SU-DHL-6 (cell line): Measurements from ENCODE around the gene MACF1.

ENCODE experiments used
- H2AFZ ChIP-seq: fragments of 200-600 bp; sonication (generic); 2 replicates; pipeline ENCODE4 v1.6.1; 2014; ENCODE audit warnings: low read depth, mild to moderate bottlenecking, moderate library complexity, mixed read lengths, antibody characterized with exemption, low read length; ENCODE audit not compliant: severe bottlenecking
- H3F3A ChIP-seq: fragments of 200-600 bp; shearing (Covaris generic); 2 replicates; pipeline ENCODE4 v1.6.0; 2016; ENCODE audit warnings: antibody characterized with exemption, mild to moderate bottlenecking; ENCODE audit not compliant: insufficient read depth
- H3K27ac ChIP-seq: fragments of 200-600 bp; sonication (generic); 2 replicates; pipeline ENCODE4 v1.5.1; 2016; ENCODE audit warnings: low read depth, mild to moderate bottlenecking, low read length, moderate library complexity, mixed read lengths
- H3K27me3 ChIP-seq: fragments of 200-600 bp; sonication (generic), shearing (Covaris generic); 2 replicates; pipeline ENCODE4 v1.6.0; 2014; ENCODE audit warnings: mild to moderate bottlenecking, low read length
- H3K36me3 ChIP-seq: fragments of 200-600 bp; sonication (generic); 2 replicates; pipeline ENCODE4 v1.6.1; 2014; ENCODE audit warnings: mild to moderate bottlenecking, low read length, mixed read lengths
- H3K4me2 ChIP-seq: fragments of 300-600, 200-600 bp; shearing (Covaris generic), sonication (generic); 2 replicates; pipeline ENCODE4 v1.6.0; 2014; ENCODE audit warnings: low read length, low read depth, mild to moderate bottlenecking; ENCODE audit not compliant: poor library complexity, severe bottlenecking
- H3K4me3 ChIP-seq: fragments of 200-600 bp; sonication (generic); 2 replicates; pipeline ENCODE4 v1.5.1; 2014; ENCODE audit warnings: antibody characterized with exemption, low read length, mild to moderate bottlenecking, mixed read lengths; ENCODE audit not compliant: insufficient read depth, poor library complexity, severe bottlenecking
- H3K79me2 ChIP-seq: fragments of 200-600 bp; sonication (generic); 2 replicates; pipeline ENCODE4 v1.6.1; 2014; ENCODE audit warnings: mild to moderate bottlenecking, low read length, moderate library complexity; ENCODE audit not compliant: insufficient read depth
- H3K9ac ChIP-seq: fragments of 200-600 bp; sonication (generic); 2 replicates; pipeline ENCODE4 v1.7.0; 2014; ENCODE audit warnings: mild to moderate bottlenecking, low read length
- H3K9me2 ChIP-seq: fragments of 200-600 bp; sonication (generic); replicated peaks from 2 replicates; pipeline ENCODE4 v1.6.1; 2014; ENCODE audit warnings: low read length; ENCODE audit not compliant: insufficient read depth
- H3K9me3 ChIP-seq: fragments of 200-600 bp; sonication (generic); 2 replicates; pipeline ENCODE4 v1.6.1; 2014; ENCODE audit warnings: low read length, mixed read lengths; ENCODE audit not compliant: insufficient read depth
- H4K20me1 ChIP-seq: fragments of 200-600 bp; sonication (generic); 2 replicates; pipeline ENCODE4 v1.6.1; 2014; ENCODE audit warnings: low read depth, mild to moderate bottlenecking, antibody characterized with exemption, low read length, moderate library complexity, mixed read lengths
- CTCF ChIP-seq: fragments of 200-600 bp; sonication (generic); IDR thresholded peaks from one replicate; pipeline ENCODE4 v1.5.1; 2017; ENCODE audit warnings: antibody characterized with exemption, mild to moderate bottlenecking, low read length, moderate library complexity; ENCODE audit not compliant: insufficient read depth, poor library complexity, severe bottlenecking
- EZH2phosphoT487 ChIP-seq: fragments of 200-600 bp; sonication (generic), shearing (Covaris generic); conservative IDR thresholded peaks from 2 replicates; pipeline ENCODE4 v1.6.1; 2018; ENCODE audit warnings: mild to moderate bottlenecking, antibody characterized with exemption, low read length, moderate library complexity, mixed read lengths

MACF1 gene

GRCh38 chr1:39250460-39251240 is 46.2 kb downstream of the MACF1 start:
- TF ChIP-seq CTCF, result no peak
- no peak for TF ChIP-seq EZH2phosphoT487
- Histone ChIP-seq H3K9me3 (no peaks in the 10 kb centered on the region), H2AFZ (no peak overlapping the region), H3K9me2 (no peaks in the 10 kb centered on the region), H3K79me2 (peaks cover 53% of the 10 kb centered on the region), H3K36me3 (peaks cover 38% of the 10 kb centered on the region; the same call in 1 of the 2 replicates), H4K20me1 (no peaks in the 10 kb centered on the region), H3K9ac (no peak overlapping the region), H3K4me3 (no peak overlapping the region), H3K27ac (no peak overlapping the region), H3K4me2 (no peak overlapping the region), H3F3A (no peaks in the 10 kb centered on the region), H3K27me3 (no peaks in the 10 kb centered on the region)

- H3K9ac ChIP-seq, result no peak overlapping the region
- no peaks in the 10 kb centered on the region for H4K20me1 ChIP-seq
- no peaks in the 10 kb centered on the region for H3K27me3 ChIP-seq
- H2AFZ ChIP-seq, result no peak overlapping the region
- no peak overlapping the region for H3K4me3 ChIP-seq
- peaks cover 33% of the 10 kb centered on the region; the same call in 1 of the 2 replicates for H3K36me3 ChIP-seq
- H3K27ac ChIP-seq, result no peak overlapping the region
- TF ChIP-seq CTCF (no peak), EZH2phosphoT487 (no peak)
- H3K4me2 ChIP-seq, result no peak overlapping the region
- H3K79me2 ChIP-seq, result peaks cover 35% of the 10 kb centered on the region; the same call in 1 of the 2 replicates
- no peaks in the 10 kb centered on the region for H3K9me2 ChIP-seq
- H3K9me3 ChIP-seq, result no peaks in the 10 kb centered on the region
- no peaks in the 10 kb centered on the region for H3F3A ChIP-seq
Measured at GRCh38 chr1:39255222-39255621, 50.7 kb downstream of the MACF1 start.

DNA sequence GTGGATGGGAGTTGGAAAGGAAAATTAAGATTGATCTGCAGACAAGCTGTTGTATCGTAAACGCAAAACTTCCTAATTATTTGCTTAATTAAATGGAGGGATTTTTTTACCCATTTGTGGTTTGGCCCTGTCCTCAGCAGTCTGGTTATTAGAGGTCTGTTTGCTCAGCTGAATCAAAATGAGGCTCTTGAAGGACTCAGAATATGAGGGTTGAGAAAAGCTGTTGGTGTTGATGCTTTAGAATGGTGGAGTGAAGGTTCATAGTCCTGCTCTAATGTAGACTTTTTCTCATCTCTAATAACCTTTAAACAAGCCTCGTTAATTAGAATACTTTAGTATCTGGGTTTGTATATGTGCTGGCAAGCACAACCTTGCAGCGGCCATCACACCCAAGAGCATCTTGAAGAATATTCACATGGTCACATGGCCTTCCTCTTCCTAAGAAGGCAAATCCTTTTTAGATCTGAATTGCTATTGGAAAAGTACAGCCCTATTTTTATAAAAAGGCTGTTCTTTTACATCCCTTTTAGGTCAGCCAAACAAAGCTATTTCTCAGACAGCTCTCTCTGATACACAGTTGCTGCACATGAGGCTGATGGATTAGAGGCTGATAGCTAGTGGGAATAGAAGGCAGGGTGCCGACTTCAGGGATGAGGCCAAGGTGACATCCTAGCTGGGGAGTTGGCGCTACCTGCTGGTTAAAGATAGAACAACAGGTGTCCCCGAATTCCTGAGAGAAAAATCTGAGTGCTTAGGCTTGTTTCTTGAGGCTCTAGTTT is 53.8 kb downstream of the MACF1 start:
- H4K20me1 ChIP-seq, result peaks cover 5% of the 10 kb centered on the region; the same call in 1 of the 2 replicates
- TF ChIP-seq EZH2phosphoT487, result no peak
- TF ChIP-seq CTCF, result peak; percentile 61
- H3K79me2 ChIP-seq, result peaks cover 37% of the 10 kb centered on the region; the same call in 1 of the 2 replicates
- H3K36me3 ChIP-seq, result peaks cover 27% of the 10 kb centered on the region; the same call in 1 of the 2 replicates
- H3K9me2 ChIP-seq, result no peaks in the 10 kb centered on the region
- peak overlapping the region; percentile 2; the same call in 1 of the 2 replicates for H3K27ac ChIP-seq
- H3K9ac ChIP-seq, result no peak overlapping the region
- no peaks in the 10 kb centered on the region for H3K9me3 ChIP-seq
- no peak overlapping the region for H3K4me2 ChIP-seq
- H3K4me3 ChIP-seq, result no peak overlapping the region
- no peaks in the 10 kb centered on the region for H3K27me3 ChIP-seq
- no peak overlapping the region for H2AFZ ChIP-seq
- no peaks in the 10 kb centered on the region for H3F3A ChIP-seq
